GM21576 (cell line): Measurements from ENCODE around the gene IRF3.
A peak's percentile ranks its signal among the peaks of the same experiment; 100 is the strongest.
"Not testable (repeated sequence)": the region's sequence is repeated elsewhere in the genome, so short reads cannot be mapped to it uniquely, and the experiment has no call there.

Experiments used
- ATAC-seq: cut with Tn5 transposase; IDR thresholded peaks from one replicate; pipeline ENCODE4 v1.9.1; 2021; ENCODE audit warnings: mild to moderate bottlenecking, moderate library complexity; ENCODE audit not compliant: unreplicated experiment

Gene IRF3

DNA sequence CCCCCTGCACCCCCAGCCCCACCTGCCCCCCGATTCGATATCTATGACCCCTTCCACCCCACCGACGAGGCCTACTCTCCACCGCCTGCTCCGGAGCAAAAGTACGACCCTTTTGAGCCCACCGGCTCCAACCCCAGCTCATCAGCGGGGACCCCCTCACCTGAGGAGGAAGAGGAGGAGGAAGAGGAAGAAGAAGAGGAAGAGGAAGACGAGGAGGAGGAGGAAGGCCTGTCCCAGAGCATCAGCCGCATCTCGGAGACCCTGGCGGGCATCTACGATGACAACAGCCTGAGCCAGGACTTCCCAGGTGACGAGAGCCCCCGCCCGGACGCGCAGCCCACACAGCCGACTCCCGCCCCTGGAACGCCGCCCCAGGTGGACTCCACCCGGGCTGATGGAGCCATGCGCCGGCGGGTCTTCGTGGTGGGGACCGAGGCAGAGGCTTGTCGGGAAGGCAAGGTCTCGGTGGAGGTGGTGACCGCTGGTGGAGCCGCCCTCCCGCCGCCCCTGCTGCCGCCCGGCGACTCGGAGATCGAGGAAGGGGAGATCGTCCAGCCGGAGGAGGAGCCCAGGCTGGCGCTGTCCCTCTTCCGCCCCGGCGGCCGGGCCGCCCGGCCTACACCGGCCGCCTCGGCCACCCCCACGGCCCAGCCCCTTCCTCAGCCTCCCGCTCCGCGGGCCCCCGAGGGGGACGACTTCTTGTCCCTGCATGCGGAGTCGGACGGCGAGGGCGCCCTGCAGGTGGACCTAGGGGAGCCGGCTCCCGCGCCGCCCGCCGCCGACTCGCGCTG, 14.4 kb downstream of the IRF3 start:
- ATAC-seq: no peak

DNA sequence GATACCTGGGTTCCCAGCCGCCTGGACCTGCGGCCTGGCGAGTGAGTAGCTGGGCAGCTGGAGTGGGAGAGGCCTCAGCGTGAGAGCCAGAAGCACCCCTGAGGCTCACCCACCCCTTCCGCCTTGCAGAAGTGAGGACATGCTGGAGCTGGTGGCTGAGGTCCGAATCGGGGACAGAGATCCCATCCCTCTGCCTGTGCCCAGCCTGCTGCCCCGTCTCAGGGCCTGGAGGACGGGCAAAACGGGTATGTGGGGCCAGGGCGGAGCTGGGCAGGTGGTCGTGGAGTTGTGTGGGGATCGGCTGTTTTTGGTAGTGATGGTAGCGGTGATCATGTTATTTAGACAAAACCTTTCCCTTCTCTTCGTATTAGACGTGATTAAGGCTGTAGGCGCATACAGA, 19.1 kb downstream of the IRF3 start:
- no peak for ATAC-seq

DNA sequence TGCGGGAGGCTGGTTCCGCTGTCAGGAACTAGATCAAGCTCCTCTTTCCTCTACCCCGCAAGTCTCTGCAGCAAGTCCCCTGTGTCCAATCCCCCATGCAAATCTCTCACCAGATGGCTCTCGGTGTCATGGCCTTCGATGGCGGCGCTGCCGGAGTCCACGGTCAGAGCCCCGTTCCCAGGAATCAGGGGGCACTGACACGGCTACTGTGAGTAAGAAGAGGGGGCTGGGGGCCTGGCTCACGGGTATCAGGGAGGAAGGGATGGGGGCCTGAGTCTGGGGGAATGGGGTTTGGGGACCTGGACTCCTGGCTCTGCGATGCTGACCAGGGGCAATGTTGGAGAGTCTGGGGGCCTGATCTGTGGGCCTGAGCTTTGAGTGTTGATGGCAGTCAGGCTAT, 19.7 kb downstream of the IRF3 start:
- no peak for ATAC-seq

DNA sequence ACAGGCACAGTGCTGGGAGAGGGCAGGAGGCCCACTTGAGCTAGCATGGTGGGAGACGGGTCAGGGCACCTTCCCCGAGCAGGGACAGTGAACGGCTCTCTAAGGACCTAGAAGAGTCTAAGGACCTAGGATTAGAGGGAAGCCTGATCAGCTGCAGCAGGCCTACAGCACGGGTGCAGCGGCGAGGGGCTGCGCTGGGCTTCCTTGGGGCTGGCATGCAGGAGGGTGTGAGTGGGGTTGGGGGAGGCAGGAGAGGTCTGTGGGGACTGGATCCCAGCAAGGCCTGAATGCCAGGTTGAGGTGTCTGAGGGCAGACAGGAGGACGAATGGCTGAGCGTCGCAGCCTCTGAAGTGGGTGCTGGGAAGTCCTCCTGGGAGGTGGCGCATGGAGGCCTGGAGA, 20.1 kb downstream of the IRF3 start:
- no peak for ATAC-seq

DNA sequence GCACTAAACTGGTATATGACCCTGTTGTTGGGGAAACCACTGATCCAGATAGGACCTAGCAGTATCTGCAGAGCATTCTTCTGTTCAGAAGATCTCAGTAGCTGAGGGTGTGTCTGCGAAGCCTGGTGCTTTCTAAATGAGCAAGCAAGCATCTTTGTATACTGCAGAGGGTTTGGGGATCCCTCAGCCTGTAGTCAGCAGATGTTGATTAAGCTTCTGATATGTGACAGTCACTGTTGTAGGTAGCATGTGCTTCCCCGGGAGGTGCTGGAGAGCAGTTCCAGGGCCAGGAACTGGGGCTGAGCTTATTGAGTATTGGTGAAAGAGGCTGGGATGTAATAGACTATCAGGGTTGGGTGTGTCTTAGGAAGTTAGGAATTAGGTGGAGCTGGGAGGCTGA, 22.2 kb downstream of the IRF3 start:
- ATAC-seq: no peak

DNA sequence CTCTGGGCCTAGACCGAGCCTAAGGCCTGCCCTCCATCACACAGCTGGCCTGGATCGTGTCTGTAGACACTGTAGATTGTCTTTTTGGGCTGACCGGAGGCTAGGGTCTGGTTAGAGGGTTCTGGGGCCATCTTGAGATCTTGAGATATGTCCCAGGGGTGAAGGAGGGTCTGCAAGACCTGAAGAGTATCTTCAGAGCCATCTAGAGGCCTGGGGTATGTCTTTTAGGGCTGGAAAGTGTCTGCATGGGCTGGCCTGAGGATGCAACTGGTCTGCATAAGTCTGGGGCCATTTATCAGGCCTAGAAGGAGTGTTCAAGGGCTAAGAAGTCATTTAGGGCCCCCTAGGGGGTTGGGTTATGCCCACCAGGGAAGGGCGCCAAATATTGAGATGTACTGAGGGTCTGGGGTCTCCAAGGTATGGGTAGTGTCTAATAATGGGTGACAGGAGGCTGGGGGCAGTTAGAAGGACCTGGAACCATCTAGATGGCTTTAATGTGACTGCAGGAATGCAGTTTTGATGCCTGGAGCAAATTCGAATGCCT, 23.1 kb downstream of the IRF3 start:
- ATAC-seq: no peak

DNA sequence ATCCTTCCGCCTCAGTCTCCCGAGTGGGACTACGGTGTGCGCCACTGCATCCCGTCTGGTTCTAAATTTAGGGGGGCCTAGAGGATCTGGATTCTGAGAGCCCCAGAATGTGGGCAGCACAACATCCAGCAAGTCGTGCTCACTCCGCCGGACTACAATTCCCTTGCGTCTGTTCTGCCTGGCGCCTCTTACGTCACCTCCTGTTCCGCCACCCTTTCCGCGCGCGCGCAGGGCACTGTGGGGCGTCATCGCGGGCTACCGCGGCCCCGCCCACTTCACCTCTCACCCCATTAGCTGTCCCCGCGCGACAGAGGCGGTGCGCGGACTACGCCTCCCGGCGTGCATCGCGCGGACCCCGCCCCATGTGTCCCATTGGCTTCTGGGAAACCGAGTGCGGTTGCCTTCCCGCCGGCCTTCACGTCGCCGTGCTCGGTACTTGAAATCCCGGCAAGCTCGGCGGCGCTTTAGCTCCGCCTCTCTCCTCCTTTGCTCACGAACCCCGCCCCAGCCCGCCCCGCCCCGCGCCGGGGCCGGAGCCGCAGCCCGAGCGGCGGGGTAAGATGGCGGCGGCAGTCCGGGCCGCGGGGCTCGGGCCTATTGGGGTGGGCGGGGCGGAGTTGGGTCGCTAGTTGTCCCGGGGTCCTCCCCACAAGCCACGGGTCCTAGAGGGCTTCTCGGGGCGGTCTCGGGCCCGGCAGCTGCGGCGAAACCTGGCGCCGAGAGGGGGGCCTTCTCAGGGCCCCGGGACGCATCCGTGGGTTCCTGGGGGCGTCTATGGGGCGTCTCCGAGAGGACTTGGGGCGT, 23.8 kb downstream of the IRF3 start, which contains the start of gene SCAF1:
SCAF1 (plus strand) TSS at position 522 of the 804 bp plus-strand sequence. CDS start 2,818 bp downstream, outside the sequence.
- ATAC-seq: peak; percentile 55

DNA sequence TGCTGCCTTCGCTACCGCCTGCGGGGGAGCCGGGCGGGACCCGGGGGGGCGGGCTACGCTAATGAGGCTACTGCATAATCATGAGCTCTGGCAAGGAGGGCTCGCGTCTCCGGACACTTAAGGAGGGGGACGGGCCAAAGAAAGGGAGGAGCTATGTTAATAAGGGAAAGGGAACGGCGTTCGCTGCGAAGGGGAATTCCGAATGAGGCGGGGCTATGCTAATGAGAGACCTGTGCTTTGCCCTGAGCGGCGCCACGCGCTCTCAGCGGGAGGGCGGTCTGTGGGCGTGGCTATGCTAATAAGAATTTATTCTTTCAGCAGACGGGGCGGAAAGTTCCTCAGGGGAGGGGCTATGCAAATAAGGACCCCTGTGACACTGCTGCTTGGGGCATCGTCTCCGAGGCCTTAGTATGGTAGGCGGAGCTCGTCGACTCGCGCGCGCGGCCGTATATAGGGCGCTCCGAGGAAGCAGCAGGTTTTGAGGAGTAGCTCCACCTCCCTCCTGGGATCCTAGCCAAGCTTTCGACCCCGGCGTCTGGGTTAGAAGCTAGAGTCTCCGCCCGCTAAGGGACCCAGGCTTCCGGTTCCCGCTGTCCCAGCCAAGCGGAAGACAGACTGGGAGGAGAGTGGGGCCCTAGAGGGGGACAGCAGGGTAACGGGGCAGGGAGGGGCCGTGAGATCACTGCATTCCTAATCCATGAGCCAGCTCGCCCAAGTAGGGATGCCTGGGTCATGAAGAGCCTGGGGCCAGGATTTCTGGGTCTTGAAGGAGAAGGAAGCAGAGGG, 25.4 kb downstream of the IRF3 start, which contains the start of gene RRAS:
RRAS (minus strand) TSS at position 31 of the 786 bp plus-strand sequence. CDS start 45 bp downstream, outside the sequence.
- peak; percentile 59 for ATAC-seq

DNA sequence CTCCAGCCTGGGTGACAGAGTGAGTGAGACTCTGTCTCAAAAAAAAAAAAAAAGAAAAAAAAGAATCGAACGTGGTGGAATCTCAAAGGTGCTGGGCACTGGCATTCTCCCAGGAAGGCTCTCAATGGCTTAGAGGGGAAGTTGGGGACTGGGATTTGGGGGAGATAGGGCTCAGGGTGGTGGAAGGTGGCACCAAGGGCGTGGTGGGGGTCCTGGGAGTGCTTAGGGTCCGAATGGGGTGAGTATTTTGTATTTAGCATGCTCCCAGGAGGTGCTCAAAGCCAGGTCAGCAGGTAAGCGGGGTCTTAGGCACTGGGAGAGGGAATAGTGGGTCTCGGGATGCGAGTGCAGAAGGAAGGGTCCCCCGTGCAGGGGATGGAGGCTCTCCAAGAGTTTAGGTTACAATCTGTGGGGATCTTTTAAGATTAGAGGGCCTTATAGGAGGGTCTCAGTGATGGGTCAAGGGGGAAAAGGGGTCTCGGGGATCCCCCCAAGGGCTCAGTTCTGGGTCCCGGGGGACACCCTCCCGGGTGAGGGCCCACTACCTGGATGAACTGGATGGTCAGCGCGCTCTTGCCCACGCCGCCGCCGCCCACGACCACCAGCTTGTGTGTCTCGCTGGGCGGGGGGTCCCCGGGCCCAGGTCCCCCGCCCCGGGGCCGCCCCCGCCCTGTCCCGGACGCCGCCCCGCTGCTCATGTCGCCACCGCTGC, 26.1 kb downstream of the IRF3 start:
- ATAC-seq: no peak

DNA sequence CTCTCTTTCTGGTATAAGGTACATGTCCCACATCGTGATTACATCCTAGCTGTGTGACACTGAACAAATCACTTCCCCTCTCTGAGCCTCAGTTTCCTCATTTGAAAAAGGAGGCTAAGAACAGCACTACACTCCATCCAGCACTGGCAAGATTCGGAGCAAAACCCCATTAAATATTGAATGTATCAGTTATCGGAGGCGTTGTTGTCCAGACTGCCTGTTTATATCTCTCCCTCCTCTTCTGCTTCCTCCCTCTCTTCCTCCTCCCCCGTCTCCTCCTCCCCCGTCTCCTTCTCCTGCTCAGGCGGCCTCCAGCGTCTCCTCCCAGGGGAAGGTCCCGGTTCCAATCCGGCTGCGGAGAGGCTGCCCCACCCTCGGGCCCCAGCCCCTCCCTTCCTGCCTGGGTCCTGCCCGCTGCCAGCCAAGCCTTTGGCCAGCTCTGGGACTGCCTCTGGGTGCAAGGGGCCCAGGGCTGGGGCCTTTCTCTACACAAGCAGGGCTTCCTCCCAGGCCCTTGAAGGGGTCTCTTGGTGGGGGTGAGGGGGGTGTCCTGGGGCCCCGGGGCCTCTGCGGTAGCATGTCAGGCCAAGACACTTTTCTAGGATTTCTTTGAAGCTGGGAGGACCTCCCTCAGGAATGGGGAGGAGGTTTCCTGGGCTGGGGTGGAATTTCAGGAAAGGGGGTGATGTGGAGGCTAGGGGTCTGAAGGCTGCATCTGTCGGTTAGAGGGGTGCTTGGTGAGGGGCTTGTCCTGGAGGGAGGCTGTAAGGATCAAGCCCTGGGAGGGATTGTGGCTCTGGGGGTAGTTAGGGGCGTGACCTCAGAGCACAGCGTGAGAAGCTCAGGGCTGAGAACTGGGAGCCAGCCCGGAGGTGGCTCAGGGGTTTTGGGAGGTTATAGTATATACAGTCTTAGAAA, 27.6 kb downstream of the IRF3 start:
- no peak for ATAC-seq

DNA sequence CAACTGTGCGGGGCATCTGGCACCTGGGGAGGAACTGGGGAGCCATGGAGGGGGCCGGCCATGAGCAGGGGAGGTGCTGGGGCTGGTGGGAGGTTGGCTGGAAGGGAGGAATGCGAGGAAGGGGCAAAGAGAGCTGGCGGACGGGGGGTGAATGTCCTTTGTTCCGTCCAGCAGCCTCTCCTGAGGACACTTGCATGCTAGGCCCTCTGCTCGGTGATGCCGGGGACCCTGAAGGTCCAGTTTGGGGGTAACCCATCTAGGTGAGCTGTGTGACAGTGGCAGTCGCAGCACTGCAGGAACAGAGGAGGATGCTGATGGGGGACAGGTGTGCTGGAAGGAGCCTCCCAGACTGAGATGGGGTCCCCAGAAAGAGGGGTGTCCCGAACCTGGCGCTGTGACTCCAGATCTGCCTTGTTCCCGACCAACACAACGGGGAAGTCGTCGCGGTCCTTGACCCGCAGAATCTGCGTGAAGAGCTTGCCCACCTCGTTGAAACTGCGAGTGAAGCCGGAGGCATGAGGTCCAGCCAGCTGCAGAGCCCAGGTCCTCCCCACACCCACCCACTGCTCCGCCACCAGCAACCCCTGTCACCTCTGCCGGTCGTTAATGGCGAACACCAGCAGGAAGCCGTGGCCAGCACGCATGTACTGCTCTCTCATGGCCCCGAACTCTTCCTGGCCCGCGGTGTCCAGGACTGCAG, 29.3 kb downstream of the IRF3 start:
- ATAC-seq: no peak

DNA sequence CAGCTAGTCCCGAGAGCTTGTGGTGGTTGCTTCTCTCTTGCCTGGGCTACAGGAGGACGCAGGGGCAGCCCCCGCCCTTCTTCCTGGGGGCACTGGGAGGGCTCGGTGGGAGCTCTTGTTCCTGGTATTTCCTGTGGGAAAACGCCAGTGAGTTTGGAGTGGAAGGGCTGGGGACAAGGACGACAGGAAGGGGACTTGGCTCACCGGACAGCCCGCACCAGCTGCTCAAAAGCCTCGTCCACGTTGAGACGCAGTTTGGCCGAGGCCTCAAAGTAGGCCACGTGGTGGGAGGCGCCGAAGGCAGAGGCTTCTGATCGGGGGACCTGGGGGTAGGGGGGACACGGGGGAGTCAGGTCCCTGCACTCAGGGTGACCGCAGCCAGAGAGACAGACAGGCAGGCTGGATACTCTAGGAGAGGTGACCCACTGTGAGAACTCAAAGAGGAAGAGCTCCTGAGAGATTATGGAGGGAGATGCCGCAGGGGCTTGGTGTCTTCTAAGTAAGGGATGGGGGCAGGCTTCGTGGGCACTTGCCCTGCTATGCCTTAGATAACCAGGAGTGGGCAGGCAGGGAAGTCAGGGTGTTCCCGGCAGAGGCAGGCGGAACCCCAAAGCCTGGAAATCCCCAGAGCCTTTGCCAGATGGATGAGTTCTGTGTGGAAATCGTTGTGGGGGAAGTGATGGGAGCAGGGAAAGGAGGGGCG, 30.0 kb downstream of the IRF3 start:
- no peak for ATAC-seq

DNA sequence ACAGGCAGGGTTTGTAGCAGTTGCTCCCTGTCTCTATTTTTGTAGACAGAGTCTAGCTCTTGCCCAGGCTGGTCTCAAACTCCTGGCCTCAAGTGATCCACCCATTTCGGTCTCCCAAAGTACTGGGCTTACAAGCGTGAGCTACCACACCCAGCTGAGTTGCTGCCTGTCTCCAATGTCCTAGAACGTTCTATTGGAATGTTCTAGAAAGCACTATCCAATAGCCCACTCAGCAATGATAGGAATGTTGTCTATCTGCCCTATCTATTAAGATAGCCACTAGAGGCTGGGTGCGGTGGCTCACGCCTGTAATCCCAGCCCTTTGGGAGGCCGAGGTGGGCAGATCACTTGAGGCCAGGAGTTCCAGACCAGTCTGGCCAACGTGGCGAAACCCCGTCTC, 32.4 kb downstream of the IRF3 start:
- not testable (repeated sequence) for ATAC-seq

DNA sequence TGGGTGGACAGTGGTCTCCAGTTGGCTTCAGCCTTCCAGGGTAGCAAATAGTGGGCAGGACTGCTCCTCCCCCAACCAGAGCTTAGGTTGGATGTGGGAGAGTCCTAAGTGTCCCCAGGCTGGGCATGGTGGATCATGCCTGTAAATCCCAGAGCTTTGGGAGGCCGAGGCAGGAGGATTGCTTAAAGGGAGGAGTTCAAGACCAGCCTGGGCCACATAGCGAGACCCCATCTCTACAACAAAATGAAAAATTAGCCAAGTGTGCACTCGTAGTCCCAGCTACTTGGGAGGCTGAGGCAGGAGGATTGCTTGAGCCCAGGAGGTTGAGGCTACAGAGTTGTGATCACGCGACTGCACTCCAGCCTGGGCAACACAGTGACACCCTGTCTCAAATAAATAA, 33.1 kb downstream of the IRF3 start:
- no peak for ATAC-seq

DNA sequence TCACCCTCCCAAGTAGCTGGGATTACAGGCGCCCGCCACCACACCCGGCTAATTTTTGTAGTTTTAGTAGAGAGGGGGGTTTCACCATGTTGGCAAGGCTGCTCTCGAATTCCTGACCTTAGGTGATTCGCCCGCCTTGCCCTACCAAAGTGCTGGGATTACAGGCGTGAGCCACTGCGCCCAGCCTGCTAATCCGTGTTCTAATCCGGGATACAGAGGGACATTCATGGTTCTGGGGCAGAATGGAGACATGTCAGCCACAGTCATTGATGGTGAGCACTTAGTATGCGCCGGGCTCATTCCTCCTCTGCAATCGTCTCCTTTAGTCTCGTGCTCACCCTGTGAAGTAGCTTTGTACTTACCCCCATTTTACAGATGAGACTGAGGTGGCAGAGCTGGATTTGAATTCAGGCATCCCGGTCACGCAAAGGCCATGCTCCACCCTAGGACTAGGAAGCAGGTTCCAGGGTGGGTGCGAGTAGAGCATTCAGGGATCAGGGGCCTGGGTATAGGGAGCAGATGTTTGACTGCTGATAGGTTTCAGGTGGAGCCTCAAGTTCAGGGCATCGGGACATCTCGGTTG, 34.0 kb downstream of the IRF3 start:
- ATAC-seq: no peak

DNA sequence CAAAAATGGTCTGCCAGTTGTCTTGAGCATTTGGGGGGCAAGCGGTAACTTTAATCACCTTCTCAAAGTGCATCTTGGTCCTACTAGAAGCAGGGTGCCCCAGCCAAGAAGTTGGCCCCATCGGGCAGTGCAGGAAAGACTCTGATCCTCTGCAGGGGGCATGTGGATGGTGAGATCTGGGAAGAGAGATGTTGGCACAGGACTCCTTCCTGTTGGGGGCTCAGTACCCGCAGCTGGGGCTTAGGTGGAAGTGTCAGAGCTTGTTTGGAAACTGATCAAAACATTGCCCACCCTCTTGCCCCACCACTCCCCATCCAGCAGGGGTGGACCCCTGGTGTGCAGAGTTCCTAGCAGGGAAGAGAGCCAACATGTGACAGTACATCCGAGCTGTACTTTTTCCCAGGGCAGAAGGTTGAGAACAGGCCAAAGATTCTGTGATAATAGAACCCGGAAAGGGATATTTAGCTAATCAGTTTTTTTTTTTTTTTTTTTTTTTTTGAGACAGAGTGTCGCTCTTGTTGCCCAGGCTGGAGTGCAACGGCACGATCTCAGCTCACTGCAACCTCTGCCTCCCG, 34.6 kb downstream of the IRF3 start:
- no peak for ATAC-seq

DNA sequence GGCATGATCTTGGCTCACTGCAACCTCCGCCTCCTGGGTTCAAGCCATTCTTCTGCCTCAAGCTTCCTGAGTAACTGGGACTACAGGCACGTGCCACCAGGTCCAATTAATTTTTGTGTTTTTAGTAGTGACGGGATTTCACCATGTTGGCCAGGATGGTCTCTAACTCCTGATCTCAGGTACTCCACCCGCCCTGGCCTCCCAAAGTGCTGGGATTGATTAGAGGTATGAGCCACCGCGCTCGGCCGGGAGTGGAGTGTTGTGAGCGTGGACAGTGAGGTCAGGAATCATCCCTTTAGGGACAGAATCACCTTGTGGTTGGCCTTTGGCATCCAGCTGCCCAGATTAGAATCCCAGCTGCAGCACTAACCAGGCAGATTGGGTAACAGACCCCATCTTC, 36.0 kb downstream of the IRF3 start:
- no peak for ATAC-seq
